Brain microvascular endothelial cell (primary cell): ENCODE results near the gene DUSP11.
A peak's percentile ranks its signal among the peaks of the same experiment; 100 is the strongest.

ENCODE experiments used
- DNase-seq: peaks from one replicate; pipeline ENCODE4 v3.0.0-alpha.2; 2020
- H3K27ac ChIP-seq: fragments of 250-450 bp; sonication (Bioruptor Pico); 2 replicates; pipeline ENCODE4 v1.5.1; 2020; ENCODE audit warnings: mild to moderate bottlenecking, moderate library complexity
- H3K27me3 ChIP-seq: fragments of 250-450 bp; sonication (Bioruptor Pico); replicated peaks from 2 replicates; pipeline ENCODE4 v1.5.1; 2020; ENCODE audit warnings: mild to moderate bottlenecking
- H3K36me3 ChIP-seq: fragments of 250-450 bp; sonication (Bioruptor Pico); replicated peaks from 2 replicates; pipeline ENCODE4 v1.5.1; 2020; ENCODE audit warnings: mild to moderate bottlenecking
- H3K4me3 ChIP-seq: 2 replicates; pipeline ENCODE4 v1.5.1; 2011; ENCODE audit warnings: low read depth, mild to moderate bottlenecking, control low read depth, low read length, moderate library complexity
- CTCF ChIP-seq: IDR thresholded peaks from 2 replicates; pipeline ENCODE4 v1.5.1; 2011; ENCODE audit warnings: low read depth, mild to moderate bottlenecking, moderate library complexity, low read length, control low read depth, inconsistent platforms; ENCODE audit errors: missing control alignments
- in situ Hi-C: cut with HindIII; loops from 2 replicates; pipeline ENCODE4 v1.10.0; 2017; ENCODE audit warnings: low sequenced_read_pairs, low pct_ligation_motif_present

Gene DUSP11

DNA sequence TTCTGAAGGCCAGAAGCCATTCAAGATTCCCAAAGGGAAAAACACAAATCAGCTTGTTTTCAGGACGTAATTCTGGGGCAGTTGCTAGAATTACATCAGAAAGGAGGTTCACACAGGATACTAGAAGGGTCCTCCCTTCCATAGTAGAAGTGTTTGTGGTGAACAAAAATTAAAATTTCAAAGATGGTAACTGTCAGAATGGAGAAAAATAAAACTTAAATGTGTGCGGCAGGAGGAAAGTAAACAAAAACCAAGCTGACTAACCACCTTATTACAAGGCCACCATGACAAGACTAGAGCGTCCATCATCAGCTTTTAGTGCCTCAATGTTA, 33.1 kb downstream of the DUSP11 start:
- Histone ChIP-seq H3K36me3 (peaks cover 25% of the 10 kb centered on the region), H3K27me3 (no peaks in the 10 kb centered on the region), H3K4me3 (no peak overlapping the region), H3K27ac (no peak overlapping the region)
- DNase-seq = no peak
- in situ Hi-C loops = no loop called here
- no peak for TF ChIP-seq CTCF

- no peak overlapping the region for H3K4me3 ChIP-seq
- no peak for DNase-seq
- peaks cover 25% of the 10 kb centered on the region for H3K36me3 ChIP-seq
- in situ Hi-C loops = no loop called here
- H3K27me3 ChIP-seq = no peaks in the 10 kb centered on the region
- no peak overlapping the region for H3K27ac ChIP-seq
- no peak for TF ChIP-seq CTCF
Observed at GRCh38 chr2:73746015-73746876, 33.7 kb downstream of the DUSP11 start.

DNA sequence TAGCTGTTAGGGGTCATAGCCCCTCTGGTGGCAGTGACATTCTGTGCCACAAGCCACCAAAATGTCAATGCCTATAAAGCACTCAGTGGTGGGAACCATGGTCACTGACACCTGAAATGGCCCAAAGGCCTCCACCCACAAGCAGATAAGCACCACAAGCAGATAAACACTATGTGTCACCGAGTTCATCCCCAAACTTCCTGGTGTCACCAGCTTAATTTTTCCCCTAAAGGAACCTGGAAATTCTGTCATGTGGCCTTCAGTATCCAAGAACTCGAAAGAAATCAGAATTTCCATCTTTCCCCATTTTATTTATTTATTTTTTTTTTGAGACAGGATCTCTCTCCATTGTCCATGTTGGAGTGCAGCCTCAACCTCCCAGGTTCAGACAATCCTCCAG, 39.1 kb downstream of the DUSP11 start:
- DNase-seq = no peak
- Histone ChIP-seq H3K27me3 (no peaks in the 10 kb centered on the region), H3K4me3 (no peak overlapping the region), H3K36me3 (peaks cover under 1% of the 10 kb centered on the region), H3K27ac (no peak overlapping the region)
- in situ Hi-C loops = no loop called here
- no peak for TF ChIP-seq CTCF

GRCh38 chr2:73739101-73739500, 40.8 kb downstream of the DUSP11 start:
- no peaks in the 10 kb centered on the region for H3K27me3 ChIP-seq
- H3K4me3 ChIP-seq = no peak overlapping the region
- no peak overlapping the region for H3K27ac ChIP-seq
- H3K36me3 ChIP-seq = no peaks in the 10 kb centered on the region
- DNase-seq = no peak
- no peak for TF ChIP-seq CTCF
- in situ Hi-C loops = no loop called here

DNA sequence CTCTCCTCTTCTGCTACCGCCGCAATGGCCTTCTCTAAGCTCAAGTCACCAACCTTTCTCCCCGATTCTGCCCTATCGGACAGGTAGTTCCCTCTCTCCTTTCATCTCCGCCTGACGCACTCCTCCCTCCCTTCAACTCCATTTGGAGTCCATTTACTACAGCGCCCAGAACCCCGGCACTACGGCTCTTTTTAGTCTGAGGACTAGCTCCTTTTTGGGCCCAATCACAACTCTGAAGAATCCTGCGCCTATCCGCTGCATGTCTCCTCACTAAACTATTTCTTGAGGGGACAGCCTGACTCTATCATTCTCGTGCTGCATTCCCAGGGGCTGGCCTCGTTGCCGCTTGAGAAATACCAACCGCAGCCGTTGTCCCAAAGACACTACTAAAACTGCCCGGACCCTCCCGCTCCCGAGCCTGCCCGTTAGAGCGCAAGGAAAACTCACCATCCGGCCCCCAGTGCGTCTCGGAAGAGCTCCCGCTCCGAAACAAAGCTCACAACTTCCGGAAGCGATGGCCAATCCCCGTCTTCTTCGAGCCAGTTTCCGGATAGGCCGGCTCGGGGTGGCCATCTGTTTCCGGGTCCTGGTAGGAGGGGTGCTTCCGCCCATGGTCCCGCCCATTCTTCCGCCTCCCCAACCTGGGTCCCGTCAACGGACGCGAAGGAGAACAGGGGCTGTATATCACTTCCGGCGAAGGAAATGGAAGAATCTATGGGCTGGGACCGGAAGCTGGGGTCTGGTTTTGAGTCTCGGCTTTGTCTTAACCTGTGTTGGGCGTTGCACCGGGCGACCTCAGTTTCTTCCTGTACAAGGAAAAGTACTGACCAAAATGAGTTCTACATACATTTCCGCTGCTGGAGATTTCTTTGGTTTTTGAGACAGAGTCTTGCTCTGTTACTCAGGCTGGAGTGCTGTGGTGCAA, 42.8 kb downstream of the DUSP11 start, which contains the start of gene TPRKB:
Gene TPRKB, minus strand, starts transcription at position 491 of the 925 bp plus-strand sequence. CDS start 2,776 bp downstream, outside the sequence.
- Histone ChIP-seq H3K27me3 (no peaks in the 10 kb centered on the region), H3K36me3 (peaks cover 6% of the 10 kb centered on the region), H3K27ac (peak within 1 kb of the TSS; percentile 29), H3K4me3 (peak within 1 kb of the TSS; percentile 95)
- DNase-seq = peak; percentile 96
- no peak for TF ChIP-seq CTCF
- in situ Hi-C loops = no loop called here
